ENCODE data around the gene RNFT1.
"Not testable (repeated sequence)": the region's sequence is repeated elsewhere in the genome, so short reads cannot be mapped to it uniquely, and the experiment has no call there.

RNFT1 gene, protein sequence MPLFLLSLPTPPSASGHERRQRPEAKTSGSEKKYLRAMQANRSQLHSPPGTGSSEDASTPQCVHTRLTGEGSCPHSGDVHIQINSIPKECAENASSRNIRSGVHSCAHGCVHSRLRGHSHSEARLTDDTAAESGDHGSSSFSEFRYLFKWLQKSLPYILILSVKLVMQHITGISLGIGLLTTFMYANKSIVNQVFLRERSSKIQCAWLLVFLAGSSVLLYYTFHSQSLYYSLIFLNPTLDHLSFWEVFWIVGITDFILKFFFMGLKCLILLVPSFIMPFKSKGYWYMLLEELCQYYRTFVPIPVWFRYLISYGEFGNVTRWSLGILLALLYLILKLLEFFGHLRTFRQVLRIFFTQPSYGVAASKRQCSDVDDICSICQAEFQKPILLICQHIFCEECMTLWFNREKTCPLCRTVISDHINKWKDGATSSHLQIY

DNA sequence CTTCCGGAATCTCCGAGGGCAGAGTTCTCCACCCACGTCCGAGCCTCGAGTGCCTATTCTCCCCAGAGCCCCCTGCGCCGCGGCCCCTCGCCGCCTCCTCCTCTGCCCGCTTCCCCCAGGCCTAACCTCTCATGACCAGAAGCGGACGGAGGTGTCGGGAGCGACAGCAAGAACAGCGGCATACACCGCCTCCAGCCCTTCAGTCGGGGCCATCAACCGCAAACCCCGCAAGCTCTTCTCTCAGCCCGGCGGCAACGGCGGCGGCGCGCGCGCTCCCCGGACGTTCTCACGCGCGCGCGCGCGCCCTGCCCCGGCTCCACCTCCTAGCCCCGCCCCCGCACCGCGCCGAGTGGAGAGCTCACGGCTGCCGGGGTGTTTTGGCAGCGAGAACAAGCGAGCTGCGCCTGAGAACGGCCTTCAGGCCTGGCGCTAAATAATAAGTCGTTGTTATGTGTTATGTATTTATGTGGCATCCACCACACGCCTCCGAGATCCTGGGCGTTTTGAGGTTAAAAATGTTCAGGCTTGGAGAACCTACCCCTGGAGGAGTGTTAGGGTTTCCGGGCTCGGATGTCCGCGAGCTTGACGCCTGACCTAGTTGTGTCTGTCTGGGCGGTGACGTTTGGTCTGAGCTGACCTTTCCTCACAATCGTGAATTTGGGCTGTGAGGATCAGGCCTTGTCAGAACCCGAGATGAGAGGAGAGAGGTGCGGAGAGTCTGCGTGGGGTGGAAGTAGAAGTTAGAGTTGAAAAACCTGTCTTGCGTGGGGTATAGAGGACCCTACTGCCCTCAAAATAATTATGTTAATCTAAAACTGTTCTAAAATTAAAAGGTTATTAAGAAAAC, at the start of gene RNFT1:
Gene RNFT1 (minus strand): TSS at position 259 of the 847 bp plus-strand sequence. CDS start 77 bp downstream, at position 182.
- no peak for DNase-seq

DNA sequence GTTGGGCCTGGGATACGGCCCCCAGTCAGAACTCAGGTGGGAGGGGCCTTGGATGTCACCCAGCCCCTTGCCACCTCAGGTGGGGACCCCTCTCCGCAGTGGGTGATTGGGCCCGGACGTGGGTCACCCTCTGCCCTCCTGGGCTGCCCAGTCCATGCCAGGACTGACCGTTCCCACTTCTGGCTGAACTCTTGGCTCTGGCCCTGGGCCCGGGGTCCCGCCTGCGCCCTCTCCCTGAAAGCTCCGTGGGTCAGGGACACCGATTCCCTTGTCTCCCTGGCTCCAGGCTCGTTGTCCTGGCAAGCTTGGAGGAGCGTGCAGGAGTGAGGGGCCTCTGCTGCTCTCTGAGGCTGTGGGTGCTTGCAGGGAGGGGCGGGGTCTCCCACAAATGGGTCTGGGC, 44.8 kb upstream of the RNFT1 start:
- not testable (repeated sequence) for DNase-seq

DNA sequence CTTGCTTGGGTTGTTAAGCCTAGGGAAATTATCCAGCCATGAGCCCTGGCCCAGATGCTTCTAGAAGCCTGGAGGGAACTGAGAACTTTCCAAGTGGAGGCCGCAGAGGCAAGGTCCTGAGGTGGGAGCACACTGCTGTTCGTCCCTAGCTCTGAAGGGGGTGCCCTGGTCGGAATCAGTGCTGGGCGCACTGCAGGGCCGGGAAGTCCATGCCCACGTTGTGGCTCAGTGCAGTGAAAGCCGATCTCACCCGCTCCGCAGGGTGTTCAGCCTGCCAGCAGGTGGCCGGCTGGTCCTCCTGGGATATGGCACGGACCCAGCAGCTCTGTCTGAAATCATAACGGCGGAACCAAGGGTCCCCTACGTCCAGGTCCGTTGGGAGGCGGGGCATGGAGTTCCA, 43.8 kb upstream of the RNFT1 start:
- DNase-seq: not testable (repeated sequence)

DNA sequence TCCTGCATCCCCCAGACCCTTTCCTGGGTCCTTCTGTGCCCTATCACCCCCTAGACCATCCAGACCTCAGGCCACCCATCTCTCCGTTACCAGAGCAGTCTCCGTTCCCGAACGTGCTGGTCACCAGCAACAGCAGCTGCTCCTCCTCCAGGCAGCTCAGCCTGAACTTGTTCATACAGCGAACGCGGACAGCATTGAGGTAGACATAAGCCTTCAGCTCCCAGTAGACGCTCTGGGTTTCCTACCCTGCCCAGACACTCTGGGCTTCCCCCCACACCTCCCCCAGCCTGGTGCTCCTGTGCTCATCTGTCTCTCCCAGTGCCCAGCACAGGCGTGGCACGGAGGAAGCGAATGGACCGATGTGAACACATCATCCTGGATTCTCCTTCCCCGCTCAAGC, 41.6 kb upstream of the RNFT1 start:
- DNase-seq: no peak

DNA sequence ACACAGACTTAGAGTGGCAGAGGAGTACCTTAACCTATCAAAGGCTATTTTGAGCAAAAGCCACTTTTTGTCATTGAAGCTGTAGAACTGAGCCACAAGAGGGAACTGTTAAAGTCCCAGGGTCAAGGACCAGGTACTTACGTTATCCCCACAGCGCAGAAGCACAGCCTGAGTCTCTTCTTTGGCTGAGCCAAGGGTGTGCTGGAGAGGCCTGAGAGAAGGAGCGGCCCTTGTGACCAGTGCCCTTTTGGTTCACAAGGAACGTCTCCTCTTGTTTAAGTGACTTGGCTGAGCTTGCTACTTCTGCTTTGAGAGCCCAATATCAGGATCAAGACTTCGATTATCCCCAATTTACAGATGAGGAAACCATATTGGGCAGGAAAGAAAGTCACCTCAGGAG, 40.0 kb upstream of the RNFT1 start:
- not testable (repeated sequence) for DNase-seq

DNA sequence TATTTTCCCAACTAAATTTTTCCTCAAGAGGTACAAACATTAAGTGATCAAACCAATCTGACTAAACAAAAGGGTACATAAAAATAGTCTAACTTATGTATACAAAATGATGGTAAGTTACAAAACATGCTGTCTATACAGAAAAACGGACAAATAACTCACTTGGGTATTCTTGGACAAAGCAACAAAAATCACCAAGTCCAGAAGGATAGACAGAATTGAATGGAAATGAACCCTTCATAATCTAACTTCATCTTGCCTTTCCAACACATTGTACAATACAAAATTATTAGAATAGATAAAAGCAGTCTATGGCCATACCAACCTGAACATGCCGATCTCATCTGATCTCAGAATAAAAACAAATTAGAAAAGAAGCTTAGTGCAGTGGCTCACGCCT, 37.9 kb upstream of the RNFT1 start:
- not testable (repeated sequence) for DNase-seq

DNA sequence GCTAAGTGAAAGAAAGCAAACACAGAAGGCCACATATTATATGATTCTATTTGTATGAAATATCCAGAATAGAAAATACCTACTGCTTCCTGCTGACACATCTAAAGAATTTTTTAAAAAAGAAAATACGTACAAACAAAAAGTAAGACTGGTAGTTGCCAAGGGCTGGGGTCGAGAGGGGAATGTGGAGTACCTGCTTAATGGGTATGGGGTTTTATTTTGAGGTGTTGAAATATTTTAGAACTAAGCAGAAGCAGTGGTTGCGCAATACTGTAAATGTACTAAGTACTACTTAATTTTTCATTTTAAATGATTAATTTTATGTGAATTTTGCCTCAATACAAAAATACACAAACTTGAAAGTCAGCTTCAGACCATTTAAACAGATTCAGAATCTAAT, 32.1 kb upstream of the RNFT1 start:
- not testable (repeated sequence) for DNase-seq

DNA sequence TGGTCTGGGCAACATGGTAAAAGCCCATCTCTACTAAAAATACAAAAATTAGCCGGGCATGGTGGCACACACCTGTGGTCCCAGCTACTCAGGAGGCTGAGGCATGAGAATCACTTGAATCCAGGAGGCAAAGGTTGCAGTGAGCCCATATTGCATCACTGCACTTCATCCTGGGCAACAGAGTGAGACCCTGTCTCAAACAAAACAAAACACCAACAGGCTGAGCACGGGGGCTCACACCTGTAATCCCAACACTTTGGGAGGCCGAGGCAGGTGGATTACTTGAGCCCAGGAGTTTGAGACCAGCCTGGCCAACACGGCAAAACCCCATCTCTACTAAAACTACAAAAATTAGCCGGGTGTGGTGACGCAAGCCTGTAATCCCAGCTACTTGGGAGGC, 10.6 kb upstream of the RNFT1 start:
- DNase-seq: not testable (repeated sequence)

DNA sequence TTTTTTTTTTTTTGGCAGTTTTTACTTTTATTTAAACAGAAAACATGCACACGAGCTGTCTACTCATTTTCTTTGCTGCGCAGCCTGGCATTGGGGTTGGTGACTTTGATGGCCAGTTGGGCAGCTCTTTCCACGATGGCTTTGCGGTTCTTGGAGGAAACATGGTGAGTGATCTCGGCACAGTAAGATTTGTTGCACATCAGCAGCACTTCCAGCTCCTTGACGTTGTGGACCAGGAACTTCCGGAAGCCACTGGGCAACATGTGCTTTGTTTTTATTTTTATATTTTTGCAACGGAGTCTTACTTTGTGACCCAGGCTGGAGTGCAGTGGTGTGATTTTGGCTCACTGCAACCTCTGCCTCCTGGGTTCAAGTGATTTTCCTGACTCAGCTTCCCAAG, 8.9 kb upstream of the RNFT1 start:
- not testable (repeated sequence) for DNase-seq

DNA sequence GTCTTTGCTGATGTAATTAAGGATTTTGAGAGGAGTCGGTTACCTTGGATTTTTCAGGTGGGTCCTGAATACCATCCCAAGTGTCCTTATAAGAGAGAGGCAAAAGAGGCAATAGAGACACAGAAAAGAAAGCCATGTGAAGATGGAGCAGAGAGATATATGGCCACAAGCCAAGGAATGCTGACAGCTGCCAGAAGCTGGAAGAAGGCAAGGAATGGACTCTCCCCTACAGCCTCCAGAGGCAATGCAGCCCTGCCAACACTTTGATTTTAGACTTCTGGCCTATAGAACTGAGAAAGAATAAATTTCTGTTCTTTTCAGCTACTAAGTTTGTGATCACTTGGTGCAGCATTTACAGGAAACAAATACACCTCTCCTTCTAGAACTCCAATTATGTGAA, 8.2 kb upstream of the RNFT1 start:
- no peak for DNase-seq

DNA sequence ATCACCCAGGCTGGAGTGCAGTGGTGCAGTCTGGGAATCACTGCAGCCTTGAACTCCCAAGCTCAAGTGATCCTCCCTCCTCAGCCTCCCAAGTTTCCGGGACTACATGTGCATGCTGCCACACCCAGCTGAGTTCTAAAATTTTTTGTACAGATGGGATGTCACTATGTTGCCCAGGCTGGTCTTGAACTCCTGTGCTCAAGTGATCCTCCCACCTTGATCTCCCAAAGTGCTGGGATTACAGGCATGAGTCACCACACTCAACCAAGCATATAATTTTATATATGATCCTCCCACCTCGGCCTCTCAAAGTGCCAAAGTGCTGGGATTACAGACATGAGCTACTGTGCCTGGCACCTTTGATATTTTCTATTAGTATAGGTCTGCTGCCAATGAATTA, 7.2 kb upstream of the RNFT1 start:
- not testable (repeated sequence) for DNase-seq

DNA sequence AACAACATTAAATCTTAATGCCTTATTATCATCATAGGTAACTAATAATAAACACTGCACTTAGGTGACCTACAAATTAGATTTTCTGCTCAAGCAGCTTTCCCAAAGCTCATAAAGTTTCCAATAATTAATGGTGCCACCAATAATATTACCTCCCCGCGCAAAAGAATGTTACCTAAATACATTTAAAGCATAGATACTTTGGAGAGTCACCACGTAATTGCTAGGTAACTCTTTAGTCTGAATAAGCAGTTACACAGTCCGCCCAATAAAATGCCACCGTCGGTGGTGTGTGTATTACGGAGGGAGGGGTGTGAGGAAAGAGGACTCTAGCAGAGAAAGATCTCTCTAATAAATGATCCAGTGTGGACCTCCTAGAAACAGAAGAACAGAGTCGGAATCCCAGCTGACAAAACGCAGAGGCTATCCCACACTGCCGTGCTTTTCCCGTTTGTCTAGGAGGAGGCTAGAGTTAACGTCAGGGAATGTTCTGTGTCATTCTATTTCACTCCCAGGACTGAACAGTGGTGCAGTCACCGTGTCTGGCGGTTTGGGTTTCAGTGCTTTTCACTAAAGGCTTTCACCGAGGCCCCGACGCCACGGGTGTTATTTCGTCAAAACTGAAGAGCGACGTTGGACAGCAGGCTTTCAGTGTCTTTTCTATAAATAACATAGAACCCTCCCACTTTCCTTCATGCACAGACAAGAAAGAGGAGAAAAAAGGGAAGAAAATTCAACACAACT, 630 bp downstream of the RNFT1 start:
- no peak for DNase-seq

DNA sequence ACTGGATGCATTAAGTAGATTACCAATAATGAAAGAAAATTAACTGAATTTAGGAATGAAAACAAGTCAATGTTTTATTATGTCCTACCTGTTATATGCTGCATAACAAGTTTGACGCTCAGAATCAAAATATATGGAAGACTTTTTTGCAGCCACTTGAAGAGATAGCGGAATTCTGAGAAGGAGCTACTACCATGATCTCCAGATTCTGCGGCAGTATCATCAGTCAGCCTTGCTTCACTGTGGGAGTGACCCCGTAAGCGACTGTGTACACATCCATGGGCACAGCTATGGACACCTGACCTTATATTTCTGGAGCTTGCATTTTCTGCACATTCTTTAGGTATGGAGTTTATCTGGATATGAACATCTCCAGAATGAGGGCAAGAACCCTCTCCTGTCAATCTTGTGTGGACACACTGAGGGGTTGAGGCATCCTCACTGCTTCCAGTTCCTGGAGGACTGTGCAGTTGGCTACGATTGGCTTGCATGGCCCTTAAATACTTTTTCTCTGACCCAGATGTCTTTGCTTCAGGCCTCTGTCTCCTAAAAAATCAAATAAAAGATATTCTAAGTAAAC, 1.7 kb downstream of the RNFT1 start:
- no peak for DNase-seq

DNA sequence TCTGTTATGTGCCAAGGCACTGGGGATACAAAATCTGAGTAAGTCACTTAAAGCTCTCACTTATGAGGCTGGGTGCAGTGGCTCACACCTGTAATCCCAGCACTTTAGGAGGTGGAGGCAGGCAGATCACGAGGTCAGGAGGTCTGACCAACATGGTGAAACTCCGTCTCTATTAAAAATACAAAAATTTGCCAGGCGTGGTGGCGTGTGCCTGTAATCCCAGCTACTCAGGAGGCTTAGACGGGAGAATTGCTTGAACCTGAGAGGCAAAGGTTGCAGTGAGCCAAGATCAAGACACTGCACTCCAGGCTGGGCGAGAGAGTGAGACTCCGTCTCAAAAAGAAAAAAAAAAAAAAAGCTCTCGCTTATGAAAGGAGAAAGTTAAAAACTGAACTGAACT, 5.0 kb downstream of the RNFT1 start:
- DNase-seq: not testable (repeated sequence)

DNA sequence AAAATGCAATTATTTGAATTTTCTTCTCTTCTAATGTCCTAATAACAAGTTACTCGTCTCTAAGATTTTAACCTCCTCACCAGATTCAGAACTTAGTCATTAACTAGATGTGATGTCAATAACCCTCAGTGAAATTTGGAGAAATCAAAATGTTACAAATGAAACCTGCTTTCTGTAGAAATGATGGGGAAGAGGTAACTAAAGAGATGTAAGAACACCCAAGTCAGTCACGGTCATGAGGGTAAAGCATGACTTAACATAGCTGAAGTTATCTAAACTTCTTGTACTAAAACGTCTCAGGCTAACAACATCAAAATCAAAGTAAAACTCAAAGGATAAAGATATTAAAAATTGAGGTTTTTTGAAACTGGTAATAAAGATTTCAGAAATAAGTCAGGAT, 9.7 kb downstream of the RNFT1 start:
- DNase-seq: no peak

DNA sequence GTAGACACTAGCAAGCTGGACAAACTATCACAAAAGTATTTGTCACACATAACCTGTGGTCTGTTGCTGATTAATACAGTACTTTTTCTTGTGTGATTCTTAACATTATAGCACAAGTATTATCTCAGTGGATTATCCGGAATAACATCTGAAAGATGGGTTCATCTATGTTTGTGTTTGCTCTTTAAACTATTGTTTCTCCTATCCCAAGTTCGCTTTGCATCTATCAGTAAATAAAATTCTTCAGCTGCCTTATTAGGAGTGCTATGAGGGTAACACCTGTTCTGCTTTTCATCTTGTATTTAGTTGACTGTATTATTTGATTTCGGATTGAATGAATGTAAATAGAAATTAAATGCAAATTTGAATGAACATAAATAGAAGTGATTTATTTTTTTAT, 14.5 kb downstream of the RNFT1 start:
- no peak for DNase-seq

DNA sequence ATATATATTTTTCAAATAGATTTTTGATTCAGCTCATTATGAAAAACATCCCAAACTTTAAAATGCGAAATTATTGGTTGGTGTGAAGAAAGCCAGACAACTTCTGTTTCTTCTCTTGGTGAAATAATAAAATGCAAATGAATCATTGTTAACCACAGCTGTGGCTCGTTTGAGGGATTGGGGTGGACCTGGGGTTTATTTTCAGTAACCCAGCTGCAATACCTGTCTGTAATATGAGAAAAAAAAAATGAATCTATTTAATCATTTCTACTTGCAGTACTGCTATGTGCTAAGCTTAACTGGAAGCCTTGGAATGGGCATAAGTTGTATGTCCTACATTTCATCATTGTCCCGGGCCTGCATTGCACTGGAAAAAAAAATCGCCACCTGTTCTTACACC, 17.2 kb downstream of the RNFT1 start:
- not testable (repeated sequence) for DNase-seq

DNA sequence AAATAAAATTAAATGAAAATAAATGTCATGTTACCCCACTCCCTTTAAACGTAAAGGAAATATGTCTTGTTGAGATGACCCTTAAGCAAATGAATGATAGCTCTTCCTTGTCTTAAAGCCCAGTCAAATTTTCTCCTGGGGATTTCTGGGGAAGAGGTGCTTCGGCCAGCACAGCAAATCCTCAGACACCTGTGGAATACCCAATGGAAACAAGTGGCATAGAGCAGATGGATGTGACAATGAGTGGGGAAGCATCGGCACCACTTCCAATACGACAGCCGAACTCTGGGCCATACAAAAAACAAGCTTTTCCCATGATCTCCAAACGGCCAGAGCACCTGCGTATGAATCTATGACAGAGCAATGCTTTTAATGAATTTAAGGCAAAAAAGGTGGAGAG, 18.1 kb downstream of the RNFT1 start:
- DNase-seq: not testable (repeated sequence)

DNA sequence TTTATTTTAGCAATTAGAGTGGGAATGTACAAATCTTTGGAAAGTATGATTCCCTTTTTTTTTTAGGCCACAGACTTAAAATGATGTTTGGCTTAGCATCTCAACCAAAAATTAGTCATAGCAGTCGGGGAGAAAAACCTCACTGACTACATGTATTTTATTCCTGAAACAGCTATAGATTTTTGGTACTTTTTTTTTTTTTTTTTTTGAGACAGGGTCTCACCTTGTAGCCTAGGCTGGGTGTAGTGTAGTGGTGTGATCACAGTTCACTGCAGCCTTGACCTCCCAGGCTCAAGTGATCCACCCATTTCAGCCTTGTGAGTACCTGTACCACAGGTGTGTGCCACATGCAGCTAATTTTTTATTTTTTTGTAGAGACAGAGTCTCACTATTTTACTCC, 23.4 kb downstream of the RNFT1 start:
- no peak for DNase-seq

DNA sequence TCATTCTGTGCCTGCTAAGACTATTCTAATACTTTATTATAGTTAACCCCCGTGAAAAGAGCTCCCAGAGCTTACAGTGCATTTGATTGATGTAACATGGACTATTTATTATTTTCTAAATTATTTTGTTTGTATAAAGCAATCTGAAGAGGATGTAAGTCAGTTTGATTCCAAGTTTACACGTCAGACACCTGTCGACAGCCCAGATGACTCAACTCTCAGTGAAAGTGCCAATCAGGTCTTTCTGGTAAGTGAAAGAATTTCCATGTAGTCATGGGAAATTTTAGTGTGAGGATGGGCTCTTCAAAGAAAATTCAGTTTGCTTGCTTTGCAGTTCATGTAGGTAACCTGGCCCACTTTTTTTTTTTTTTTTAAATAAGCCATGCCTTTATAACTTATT, 23.8 kb downstream of the RNFT1 start:
- DNase-seq: not testable (repeated sequence)

DNA sequence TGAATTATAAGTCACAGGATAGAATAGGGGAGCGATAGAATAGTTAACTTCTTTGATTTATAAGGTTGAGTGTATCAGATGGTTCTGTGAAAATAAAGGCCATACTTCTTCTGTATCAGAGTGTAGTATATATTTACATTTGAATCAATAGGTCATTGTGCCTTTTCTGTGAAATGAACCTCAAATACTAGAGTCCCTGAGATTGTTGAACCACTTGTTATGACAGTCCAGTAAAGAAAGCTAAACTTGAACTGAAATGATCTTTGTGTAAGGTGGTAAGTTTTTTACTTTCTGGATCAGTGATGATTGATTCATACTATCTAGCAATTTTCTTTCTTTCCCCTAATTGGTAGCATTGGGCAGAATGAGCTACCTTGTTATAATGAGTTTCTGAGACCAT, 31.2 kb downstream of the RNFT1 start:
- DNase-seq: not testable (repeated sequence)

DNA sequence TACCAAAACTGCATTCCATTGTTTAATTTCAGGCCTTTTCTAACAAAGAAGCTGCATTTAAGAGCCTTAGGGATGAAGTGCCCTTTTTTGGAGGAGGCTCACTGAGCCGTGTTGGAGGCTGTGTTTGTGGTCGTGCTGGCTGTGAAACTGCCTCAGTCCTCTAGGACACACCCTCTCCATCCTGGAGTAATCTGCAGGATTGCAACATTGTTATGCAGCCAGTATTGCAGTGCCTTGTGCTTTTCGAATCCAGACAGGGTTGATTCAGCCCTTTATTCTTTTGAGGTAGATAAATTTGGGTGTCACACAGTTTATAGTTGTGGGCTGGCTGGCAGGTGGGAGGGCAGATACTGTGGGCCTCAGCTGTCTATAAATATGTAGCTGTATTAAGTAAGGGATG, 33.8 kb downstream of the RNFT1 start:
- DNase-seq: not testable (repeated sequence)

DNA sequence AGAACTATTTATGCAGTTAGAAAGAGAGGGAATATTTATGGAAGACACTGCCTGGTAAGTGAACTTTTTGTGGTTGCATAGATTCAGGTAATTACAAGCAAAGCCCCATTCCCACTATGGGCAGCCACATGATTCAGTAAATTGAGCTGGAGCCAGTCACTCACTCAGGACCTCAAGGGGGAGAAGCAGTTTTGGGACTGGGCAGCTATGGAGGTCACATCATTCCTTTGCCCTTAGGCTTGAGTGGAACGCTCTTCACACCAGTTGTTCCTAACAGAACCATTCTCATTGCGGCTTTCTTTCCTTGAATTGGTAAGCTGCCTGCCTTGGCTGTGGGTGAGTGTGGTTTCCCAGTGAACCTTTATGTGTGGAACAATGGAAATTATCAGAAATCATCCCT, 34.4 kb downstream of the RNFT1 start:
- not testable (repeated sequence) for DNase-seq
